Choroid plexus epithelial cell (primary cell): ENCODE measurements around the gene NQO2.

Experiments
- DNase-seq: peaks from one replicate; pipeline ENCODE4 v3.0.0-alpha.2; 2010; ENCODE audit warnings: low read depth
- H3K4me3 ChIP-seq: 2 replicates; pipeline ENCODE4 v1.5.1; 2011; ENCODE audit warnings: low read depth, mild to moderate bottlenecking, control low read depth, low read length, moderate library complexity
- TF ChIP-seq, protein P1 (sequence below): conservative IDR thresholded peaks from 2 replicates; pipeline ENCODE4 v1.5.1; 2011; ENCODE audit warnings: low read depth, mild to moderate bottlenecking, control low read depth, inconsistent platforms, low read length, moderate library complexity

Gene NQO2

DNA sequence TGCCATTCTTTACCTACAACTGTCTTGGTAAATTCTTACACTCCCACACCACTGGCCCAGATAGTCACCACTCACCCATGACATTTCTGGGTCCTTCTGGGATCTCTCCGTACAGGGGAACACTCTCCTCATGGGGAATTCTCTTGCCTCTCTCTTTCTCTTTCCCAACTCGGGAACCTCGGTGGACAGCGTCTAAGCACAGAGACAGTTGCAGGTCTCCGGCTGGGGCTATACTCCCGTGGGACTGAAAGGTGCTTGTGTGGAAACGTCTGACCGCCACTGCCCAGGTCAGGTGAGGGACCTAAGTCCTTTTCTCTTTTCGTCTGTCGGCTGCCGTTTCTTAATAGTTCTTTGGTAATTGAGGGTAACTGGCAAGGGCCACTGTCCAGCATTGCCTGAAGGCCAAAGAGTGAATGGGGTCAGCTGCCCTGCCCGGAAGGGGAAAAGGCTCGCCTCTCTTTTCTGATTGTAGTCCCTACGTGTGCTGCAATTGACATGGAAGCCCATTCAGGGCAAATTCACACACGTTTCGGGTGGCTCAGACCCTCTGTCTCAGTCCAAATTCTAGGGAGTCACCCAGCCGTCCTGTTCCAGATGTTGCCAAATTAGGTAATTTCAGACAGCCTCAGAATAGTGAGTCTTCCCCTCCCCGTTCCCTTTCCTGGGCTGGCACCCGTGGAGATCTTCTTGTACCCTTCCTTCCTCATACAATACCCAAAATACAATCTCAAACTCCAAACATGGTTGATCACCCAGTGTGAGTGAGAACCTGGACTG, 37.4 kb downstream of the NQO2 start:
- no peak for DNase-seq
- TF ChIP-seq, protein P1, sequence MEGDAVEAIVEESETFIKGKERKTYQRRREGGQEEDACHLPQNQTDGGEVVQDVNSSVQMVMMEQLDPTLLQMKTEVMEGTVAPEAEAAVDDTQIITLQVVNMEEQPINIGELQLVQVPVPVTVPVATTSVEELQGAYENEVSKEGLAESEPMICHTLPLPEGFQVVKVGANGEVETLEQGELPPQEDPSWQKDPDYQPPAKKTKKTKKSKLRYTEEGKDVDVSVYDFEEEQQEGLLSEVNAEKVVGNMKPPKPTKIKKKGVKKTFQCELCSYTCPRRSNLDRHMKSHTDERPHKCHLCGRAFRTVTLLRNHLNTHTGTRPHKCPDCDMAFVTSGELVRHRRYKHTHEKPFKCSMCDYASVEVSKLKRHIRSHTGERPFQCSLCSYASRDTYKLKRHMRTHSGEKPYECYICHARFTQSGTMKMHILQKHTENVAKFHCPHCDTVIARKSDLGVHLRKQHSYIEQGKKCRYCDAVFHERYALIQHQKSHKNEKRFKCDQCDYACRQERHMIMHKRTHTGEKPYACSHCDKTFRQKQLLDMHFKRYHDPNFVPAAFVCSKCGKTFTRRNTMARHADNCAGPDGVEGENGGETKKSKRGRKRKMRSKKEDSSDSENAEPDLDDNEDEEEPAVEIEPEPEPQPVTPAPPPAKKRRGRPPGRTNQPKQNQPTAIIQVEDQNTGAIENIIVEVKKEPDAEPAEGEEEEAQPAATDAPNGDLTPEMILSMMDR, result no peak
- no peak overlapping the region for H3K4me3 ChIP-seq

DNA sequence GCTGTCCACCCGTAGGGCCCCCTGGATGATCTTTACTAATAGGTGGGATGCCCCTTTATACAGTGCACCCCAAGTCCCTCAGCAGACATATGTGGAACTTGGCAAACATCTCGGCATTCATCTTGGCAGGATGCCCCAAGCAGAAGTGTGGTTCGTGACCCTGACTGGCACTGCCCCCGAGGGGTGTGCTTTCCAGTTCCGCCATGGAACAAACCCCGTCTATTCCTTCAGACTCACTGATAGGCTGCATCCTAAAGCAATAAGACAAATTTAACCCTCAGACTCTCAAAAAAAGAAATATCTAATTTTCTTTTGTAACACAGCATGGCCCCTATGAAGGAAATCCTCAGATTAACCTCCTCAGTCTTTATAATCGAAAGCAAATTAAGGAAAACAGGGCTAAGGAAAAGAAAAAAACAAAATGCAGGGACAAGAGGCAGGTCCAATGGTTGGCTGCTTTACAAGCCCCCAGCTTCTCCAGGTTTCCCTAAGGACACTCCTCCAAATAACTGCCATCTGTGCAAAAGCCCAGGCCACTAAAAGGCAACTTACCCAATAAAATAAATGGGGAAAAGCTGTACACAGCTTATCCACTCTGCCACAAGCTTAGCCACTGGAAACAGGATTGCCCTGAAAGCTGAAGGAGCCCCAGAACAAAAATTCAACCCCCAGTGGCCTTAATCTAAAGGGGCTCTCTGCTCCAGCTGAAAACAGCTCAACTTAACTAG, 38.1 kb downstream of the NQO2 start:
- TF ChIP-seq, protein P1, result no peak
- DNase-seq, result no peak
- no peak overlapping the region for H3K4me3 ChIP-seq

DNA sequence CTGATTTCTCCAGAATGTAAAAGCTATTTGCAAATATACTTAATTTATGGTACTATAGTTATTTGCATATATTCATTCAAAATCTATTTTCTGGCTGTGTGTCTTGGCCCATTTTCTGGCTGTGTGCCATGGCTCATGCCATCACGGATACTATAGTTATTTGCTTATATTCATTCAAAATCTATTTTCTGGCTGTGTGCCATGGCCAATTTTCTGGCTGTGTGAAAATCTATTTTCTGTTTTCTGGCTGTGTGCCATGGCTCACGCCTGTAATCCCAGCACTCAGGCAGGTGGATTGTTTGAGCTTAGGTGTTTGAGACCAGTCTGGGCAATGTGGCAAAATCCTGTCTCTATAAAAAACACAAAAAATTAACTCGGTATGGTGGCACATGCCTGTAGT, 39.7 kb downstream of the NQO2 start:
- TF ChIP-seq, protein P1, result no peak
- H3K4me3 ChIP-seq, result no peak overlapping the region
- DNase-seq, result no peak

DNA sequence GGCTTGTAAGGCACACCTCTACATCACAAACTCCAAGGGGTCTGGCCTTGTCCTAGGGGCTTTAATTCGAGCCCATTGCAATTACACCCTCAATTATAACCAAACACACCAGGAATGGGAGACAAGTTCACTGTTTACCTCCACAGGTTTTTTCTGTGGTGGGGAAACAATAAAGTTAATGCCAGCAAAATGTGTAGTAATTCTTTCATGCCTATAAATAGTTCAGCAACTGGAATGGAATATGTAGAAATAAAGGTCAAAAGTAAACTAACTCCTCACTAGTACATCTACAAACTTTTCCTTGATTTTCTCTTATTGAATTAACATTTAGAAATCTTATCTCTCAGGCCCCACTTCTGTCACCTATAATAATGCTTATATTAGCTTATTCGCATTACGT, 41.5 kb downstream of the NQO2 start:
- no peak overlapping the region for H3K4me3 ChIP-seq
- DNase-seq, result no peak
- TF ChIP-seq, protein P1, result no peak

DNA sequence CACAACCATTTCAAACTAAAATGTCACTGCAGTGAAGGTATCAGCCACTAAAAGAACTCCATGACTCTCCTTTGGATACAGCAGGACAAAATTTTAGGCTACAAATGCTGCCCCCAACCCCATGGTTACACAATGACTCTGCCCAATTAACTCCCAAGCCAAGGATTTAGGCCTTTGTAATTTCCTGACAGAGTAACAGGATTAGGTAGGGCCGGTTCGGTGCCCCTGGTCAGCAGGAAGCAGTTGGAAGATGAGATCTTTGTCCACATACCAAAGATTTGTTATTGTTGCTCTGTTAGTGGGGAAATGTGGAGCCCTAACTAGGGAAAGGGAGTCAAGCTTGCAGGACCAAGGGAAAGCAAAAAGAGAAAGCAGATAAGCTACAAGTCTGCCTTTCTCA, 41.9 kb downstream of the NQO2 start:
- H3K4me3 ChIP-seq, result no peak overlapping the region
- TF ChIP-seq, protein P1, result no peak
- DNase-seq, result no peak

DNA sequence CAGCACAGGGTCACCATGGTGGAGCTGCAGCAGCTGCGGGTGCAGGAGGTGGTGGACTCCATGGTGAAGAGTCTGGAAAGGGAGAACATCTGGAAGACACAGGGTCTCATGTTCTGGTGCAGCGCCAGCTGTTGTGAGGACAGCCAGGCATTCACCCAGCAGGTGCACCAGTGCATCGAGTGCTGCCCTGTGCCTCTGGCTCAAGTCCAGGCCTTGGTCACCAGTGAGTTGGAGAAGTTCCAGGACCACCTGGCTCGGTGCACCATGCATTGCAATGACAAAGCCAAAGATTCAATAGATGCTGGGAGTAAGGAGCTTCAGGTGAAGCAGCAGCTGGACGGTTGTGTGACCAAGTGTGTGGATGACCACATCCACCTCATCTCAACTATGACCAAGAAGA, 45.7 kb downstream of the NQO2 start:
- no peak for DNase-seq
- TF ChIP-seq, protein P1, result no peak
- no peak overlapping the region for H3K4me3 ChIP-seq

DNA sequence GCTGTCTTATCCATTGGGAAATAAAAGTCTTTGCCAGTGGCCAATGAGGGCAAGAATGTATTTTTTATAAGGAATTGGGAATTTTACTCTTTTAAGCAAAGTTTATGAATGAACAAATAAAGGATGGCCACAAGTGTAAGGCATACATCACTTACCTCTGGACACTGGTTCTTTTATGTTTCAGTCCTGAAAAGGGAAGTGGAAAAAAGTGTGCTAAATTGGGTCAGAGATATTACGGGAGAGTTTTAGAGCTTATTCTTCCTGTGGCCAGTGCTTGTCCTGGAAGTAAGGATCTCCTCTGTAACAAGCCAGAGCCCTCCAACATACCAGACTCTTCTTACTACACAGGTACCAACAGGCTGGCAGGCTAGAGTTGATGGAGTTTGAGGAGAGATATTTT, 46.1 kb downstream of the NQO2 start:
- no peak overlapping the region for H3K4me3 ChIP-seq
- DNase-seq, result no peak
- TF ChIP-seq, protein P1, result no peak
